Loucy (cell line): ENCODE data around the gene STK4.

Experiments used
- EZH2phosphoT487 ChIP-seq: fragments of 200-600 bp; IDR thresholded peaks from 2 replicates; pipeline ENCODE4 v1.6.1; 2018; ENCODE audit warnings: antibody characterized with exemption, mild to moderate bottlenecking, moderate library complexity, borderline replicate concordance
- TF ChIP-seq, protein P1 (sequence below): fragments of 200-600 bp; sonication (generic); conservative IDR thresholded peaks from 2 replicates; pipeline ENCODE4 v1.5.1; 2014; ENCODE audit warnings: mild to moderate bottlenecking, antibody characterized with exemption, low read length

GRCh38 chr20:45051204-45052060 lies 85.1 kb downstream of the STK4 start:
- TF ChIP-seq, protein P1, sequence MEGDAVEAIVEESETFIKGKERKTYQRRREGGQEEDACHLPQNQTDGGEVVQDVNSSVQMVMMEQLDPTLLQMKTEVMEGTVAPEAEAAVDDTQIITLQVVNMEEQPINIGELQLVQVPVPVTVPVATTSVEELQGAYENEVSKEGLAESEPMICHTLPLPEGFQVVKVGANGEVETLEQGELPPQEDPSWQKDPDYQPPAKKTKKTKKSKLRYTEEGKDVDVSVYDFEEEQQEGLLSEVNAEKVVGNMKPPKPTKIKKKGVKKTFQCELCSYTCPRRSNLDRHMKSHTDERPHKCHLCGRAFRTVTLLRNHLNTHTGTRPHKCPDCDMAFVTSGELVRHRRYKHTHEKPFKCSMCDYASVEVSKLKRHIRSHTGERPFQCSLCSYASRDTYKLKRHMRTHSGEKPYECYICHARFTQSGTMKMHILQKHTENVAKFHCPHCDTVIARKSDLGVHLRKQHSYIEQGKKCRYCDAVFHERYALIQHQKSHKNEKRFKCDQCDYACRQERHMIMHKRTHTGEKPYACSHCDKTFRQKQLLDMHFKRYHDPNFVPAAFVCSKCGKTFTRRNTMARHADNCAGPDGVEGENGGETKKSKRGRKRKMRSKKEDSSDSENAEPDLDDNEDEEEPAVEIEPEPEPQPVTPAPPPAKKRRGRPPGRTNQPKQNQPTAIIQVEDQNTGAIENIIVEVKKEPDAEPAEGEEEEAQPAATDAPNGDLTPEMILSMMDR: no peak
- no peak for TF ChIP-seq EZH2phosphoT487
